Measurements from ENCODE around the gene SLC25A30.
"Not testable (repeated sequence)": the region's sequence is repeated elsewhere in the genome, so short reads cannot be mapped to it uniquely, and the experiment has no call there.

DNA sequence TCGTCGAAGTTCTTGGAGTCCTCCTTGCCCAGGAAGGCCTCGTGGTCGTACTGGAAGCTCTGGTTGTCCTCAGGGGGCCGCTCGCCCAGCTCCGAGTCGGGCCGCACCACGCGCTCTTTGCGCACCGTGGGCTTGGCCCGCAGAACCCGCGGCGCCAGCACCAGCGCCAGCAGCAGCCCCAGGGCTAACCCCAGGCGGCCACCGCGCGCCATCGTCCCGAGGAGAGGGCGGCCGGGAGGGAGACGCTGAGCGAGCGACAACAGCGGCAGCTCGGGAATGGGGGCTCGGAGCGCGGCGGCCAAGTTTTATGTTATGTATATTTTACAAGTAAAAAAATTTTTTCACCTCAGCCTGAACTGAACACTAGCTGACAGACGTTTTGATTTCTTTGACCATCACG lies 27.0 kb downstream of the SLC25A30 start:
- TF ChIP-seq CTCF (conservative IDR thresholded peaks at IDR 0.05; ENCODE audit: low read depth, low read length); EZH2 (IDR thresholded peaks at IDR 0.05; ENCODE audit: borderline replicate concordance, low read depth, low read length, poor library complexity, severe bottlenecking): not testable (repeated sequence)
